ENCODE results near the gene NDUFA9.

DNA sequence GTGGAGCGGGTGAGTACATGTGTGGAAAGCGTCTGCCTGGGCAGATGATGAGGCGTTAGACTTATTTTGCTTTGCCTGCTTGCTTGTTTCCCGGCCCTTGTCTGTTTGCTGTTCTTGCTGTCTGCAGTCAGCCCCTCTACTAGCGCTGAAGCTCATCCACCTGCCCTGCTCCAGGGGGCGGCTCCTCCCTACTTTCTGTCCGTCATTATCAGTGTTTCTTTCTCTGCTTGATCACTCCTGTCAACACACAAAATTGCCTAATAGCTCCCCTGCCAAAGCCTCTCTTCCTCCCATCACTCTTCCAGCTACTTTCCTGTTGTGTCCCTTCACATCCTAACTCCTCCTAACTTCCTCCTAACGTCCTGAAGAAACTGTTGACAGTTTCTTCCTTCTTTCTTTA is 36.4 kb downstream of the NDUFA9 start:
- TF ChIP-seq, protein P1, sequence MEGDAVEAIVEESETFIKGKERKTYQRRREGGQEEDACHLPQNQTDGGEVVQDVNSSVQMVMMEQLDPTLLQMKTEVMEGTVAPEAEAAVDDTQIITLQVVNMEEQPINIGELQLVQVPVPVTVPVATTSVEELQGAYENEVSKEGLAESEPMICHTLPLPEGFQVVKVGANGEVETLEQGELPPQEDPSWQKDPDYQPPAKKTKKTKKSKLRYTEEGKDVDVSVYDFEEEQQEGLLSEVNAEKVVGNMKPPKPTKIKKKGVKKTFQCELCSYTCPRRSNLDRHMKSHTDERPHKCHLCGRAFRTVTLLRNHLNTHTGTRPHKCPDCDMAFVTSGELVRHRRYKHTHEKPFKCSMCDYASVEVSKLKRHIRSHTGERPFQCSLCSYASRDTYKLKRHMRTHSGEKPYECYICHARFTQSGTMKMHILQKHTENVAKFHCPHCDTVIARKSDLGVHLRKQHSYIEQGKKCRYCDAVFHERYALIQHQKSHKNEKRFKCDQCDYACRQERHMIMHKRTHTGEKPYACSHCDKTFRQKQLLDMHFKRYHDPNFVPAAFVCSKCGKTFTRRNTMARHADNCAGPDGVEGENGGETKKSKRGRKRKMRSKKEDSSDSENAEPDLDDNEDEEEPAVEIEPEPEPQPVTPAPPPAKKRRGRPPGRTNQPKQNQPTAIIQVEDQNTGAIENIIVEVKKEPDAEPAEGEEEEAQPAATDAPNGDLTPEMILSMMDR (conservative IDR thresholded peaks at IDR 0.05 in 1 of 2, IDR thresholded peaks at IDR 0.05 in 1 of 2; ENCODE audit: extremely low read depth in 1 of 2, insufficient read depth in 1 of 2, low read depth in 1 of 2, low read length in 2 of 2) = no peak
- TF ChIP-seq EZH2 (IDR thresholded peaks at IDR 0.05; ENCODE audit: borderline replicate concordance, low read length) = no peak

Data from mammary epithelial cell (primary cell).